ENCODE measurements around the gene MGAT4A. TPM values are rescaled to one million over a fixed set of nuclear protein-coding genes. Genes with fewer than 3 reads are reported as not detected.

The MGAT4A gene
- total and polyA plus RNA-seq, 2 experiments from 2014 or later = 4.1 to 5.8 TPM

GRCh38 chr2:98701230-98701629, 29.7 kb downstream of the MGAT4A start:
- Histone ChIP-seq H3K4me1 (ENCODE audit: low read depth) (peaks cover 28% of the 10 kb centered on the region), H3K36me3 (no peaks in the 10 kb centered on the region), H3K27me3 (no peaks in the 10 kb centered on the region), H3K9me3 (ENCODE audit: low read depth) (no peaks in the 10 kb centered on the region), H3K27ac (peak overlapping the region; percentile 52), H3K4me3 (no peak overlapping the region)
- TF ChIP-seq CTCF (IDR thresholded peaks at IDR 0.05; ENCODE audit: low read depth, low read length) = no peak
- DNase-seq (ENCODE audit: low read depth in 1 of 2, low spot score in 1 of 2) = peak in 1 of 2 donors; percentile 36

GRCh38 chr2:98698896-98699295, 32.0 kb downstream of the MGAT4A start:
- Histone ChIP-seq H3K4me1 (ENCODE audit: low read depth) (peaks cover 27% of the 10 kb centered on the region), H3K9me3 (ENCODE audit: low read depth) (no peaks in the 10 kb centered on the region), H3K4me3 (no peak overlapping the region), H3K27ac (no peak overlapping the region), H3K27me3 (no peaks in the 10 kb centered on the region), H3K36me3 (no peaks in the 10 kb centered on the region)
- TF ChIP-seq CTCF (IDR thresholded peaks at IDR 0.05; ENCODE audit: low read depth, low read length) = no peak
- DNase-seq (ENCODE audit: low read depth in 1 of 2, low spot score in 1 of 2) = no peak

- no peak for DNase-seq (ENCODE audit: low read depth in 1 of 2, low spot score in 1 of 2)
- no peaks in the 10 kb centered on the region for H3K36me3 ChIP-seq
- peaks cover 16% of the 10 kb centered on the region for H3K4me1 ChIP-seq (ENCODE audit: low read depth)
- H3K27ac ChIP-seq = no peak overlapping the region
- no peaks in the 10 kb centered on the region for H3K9me3 ChIP-seq (ENCODE audit: low read depth)
- no peak for TF ChIP-seq CTCF (IDR thresholded peaks at IDR 0.05; ENCODE audit: low read depth, low read length)
- H3K4me3 ChIP-seq = no peak overlapping the region
- H3K27me3 ChIP-seq = no peaks in the 10 kb centered on the region
Observed at GRCh38 chr2:98697651-98698337, 33.1 kb downstream of the MGAT4A start.

- H3K4me1 ChIP-seq (ENCODE audit: low read depth) = peaks cover 7% of the 10 kb centered on the region
- no peak overlapping the region for H3K4me3 ChIP-seq
- H3K27me3 ChIP-seq = no peaks in the 10 kb centered on the region
- no peaks in the 10 kb centered on the region for H3K9me3 ChIP-seq (ENCODE audit: low read depth)
- no peaks in the 10 kb centered on the region for H3K36me3 ChIP-seq
- no peak for TF ChIP-seq CTCF (IDR thresholded peaks at IDR 0.05; ENCODE audit: low read depth, low read length)
- no peak for DNase-seq (ENCODE audit: low read depth in 1 of 2, low spot score in 1 of 2)
- no peak overlapping the region for H3K27ac ChIP-seq
Observed at GRCh38 chr2:98696200-98696599, 34.7 kb downstream of the MGAT4A start.

- DNase-seq (ENCODE audit: low read depth in 1 of 2, low spot score in 1 of 2) = no peak
- Histone ChIP-seq H3K27me3 (no peaks in the 10 kb centered on the region), H3K9me3 (ENCODE audit: low read depth) (no peaks in the 10 kb centered on the region), H3K36me3 (no peaks in the 10 kb centered on the region), H3K27ac (no peak overlapping the region), H3K4me3 (no peak overlapping the region), H3K4me1 (ENCODE audit: low read depth) (peaks cover 6% of the 10 kb centered on the region)
- no peak for TF ChIP-seq CTCF (IDR thresholded peaks at IDR 0.05; ENCODE audit: low read depth, low read length)
Observed at GRCh38 chr2:98695255-98695654, 35.7 kb downstream of the MGAT4A start.
